Measurements from ENCODE around the gene HACL1. TPM values are rescaled to one million over a fixed set of nuclear protein-coding genes. Genes with fewer than 3 reads are reported as not detected.

Gene HACL1
- total and polyA plus RNA-seq, 2 donors (not counting 3 experiments of a cell fraction or from before 2014, with no cell fraction given): 16.5 to 27.4 TPM

- dilution Hi-C loops (cut with MboI; ENCODE audit: extremely low pct_ligation_motif_present, low sequenced_read_pairs): no loop called here
- ChIA-PET POLR2A (no interaction called here), CTCF (no interaction called here)
Measured at GRCh38 chr3:15523660-15524417, 77.5 kb downstream of the HACL1 start.

More at GRCh38 chr3:15523660-15524417, 77.5 kb downstream of the HACL1 start:
- Histone ChIP-seq H3K27ac (ENCODE audit: insufficient read depth, low read depth, low read length) (no peak overlapping the region), H3K9me3 (replicated peaks; ENCODE audit: control insufficient read depth, insufficient read depth, low read length) (no peaks in the 10 kb centered on the region), H3K79me2 (ENCODE audit: control insufficient read depth, insufficient read depth, low read length) (no peaks in the 10 kb centered on the region), H3K36me3 (ENCODE audit: control insufficient read depth in 2 of 2, extremely low read depth in 1 of 2, insufficient read depth in 2 of 2, low read length in 2 of 2) (no peaks in the 10 kb centered on the region), H3K4me2 (ENCODE audit: insufficient read depth, low read length) (no peak overlapping the region), H3K27me3 (ENCODE audit: control insufficient read depth in 2 of 2, insufficient read depth in 2 of 2, low read length in 2 of 2) (peaks cover 7 to 18% of the 10 kb centered on the region in 2 experiments), H3K9me1 (replicated peaks; ENCODE audit: control insufficient read depth, extremely low read depth, insufficient read depth, low read length) (no peaks in the 10 kb centered on the region), H4K20me1 (replicated peaks; ENCODE audit: control insufficient read depth, extremely low read depth, insufficient read depth, low read length) (no peaks in the 10 kb centered on the region), H3K4me1 (ENCODE audit: control insufficient read depth, extremely low read depth, insufficient read depth, low read length) (no peaks in the 10 kb centered on the region), H2AFZ (ENCODE audit: low read depth, low read length) (no peak overlapping the region), H3K9ac (replicated peaks; ENCODE audit: extremely low read depth, insufficient read depth, low read length) (no peak overlapping the region), H3K4me3 (replicated peaks in 1 of 3; ENCODE audit: insufficient read depth in 1 of 3, low read depth in 1 of 3, low read length in 3 of 3) (no peak overlapping the region)
- no TSS peak for BruUV-seq (replicated peaks)
- no peak for FAIRE-seq
- intact Hi-C loops (cut with micrococcal nuclease): no loop called here
- TF ChIP-seq MYC (IDR thresholded peaks at IDR 0.05; ENCODE audit: low read depth, low read length) (no peak), POLR2A (IDR thresholded peaks at IDR 0.05; ENCODE audit: low read depth, low read length) (no peak), GATA2 (IDR thresholded peaks at IDR 0.05; ENCODE audit: insufficient read depth, insufficient read length, low read depth, low read length) (no peak), EZH2 (IDR thresholded peaks at IDR 0.05; ENCODE audit: borderline replicate concordance, low read depth, low read length, severe bottlenecking) (no peak), FOS (IDR thresholded peaks at IDR 0.05; ENCODE audit: borderline replicate concordance, insufficient read depth, low read length) (no peak), JUN (IDR thresholded peaks at IDR 0.05; ENCODE audit: borderline replicate concordance, insufficient read depth, insufficient read length, low read depth) (no peak), POLR2AphosphoS5 (IDR thresholded peaks at IDR 0.05; ENCODE audit: insufficient read depth, low read depth, low read length) (no peak)
- TF ChIP-seq, protein P1, sequence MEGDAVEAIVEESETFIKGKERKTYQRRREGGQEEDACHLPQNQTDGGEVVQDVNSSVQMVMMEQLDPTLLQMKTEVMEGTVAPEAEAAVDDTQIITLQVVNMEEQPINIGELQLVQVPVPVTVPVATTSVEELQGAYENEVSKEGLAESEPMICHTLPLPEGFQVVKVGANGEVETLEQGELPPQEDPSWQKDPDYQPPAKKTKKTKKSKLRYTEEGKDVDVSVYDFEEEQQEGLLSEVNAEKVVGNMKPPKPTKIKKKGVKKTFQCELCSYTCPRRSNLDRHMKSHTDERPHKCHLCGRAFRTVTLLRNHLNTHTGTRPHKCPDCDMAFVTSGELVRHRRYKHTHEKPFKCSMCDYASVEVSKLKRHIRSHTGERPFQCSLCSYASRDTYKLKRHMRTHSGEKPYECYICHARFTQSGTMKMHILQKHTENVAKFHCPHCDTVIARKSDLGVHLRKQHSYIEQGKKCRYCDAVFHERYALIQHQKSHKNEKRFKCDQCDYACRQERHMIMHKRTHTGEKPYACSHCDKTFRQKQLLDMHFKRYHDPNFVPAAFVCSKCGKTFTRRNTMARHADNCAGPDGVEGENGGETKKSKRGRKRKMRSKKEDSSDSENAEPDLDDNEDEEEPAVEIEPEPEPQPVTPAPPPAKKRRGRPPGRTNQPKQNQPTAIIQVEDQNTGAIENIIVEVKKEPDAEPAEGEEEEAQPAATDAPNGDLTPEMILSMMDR (IDR thresholded peaks at IDR 0.05; ENCODE audit: extremely low read depth in 1 of 2, insufficient read depth in 1 of 2, low read depth in 1 of 2, low read length in 2 of 2): no peak
- TF ChIP-seq, protein P2, sequence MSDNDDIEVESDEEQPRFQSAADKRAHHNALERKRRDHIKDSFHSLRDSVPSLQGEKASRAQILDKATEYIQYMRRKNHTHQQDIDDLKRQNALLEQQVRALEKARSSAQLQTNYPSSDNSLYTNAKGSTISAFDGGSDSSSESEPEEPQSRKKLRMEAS (IDR thresholded peaks at IDR 0.05; ENCODE audit: insufficient read depth, insufficient read length): no peak
- no peak for DNase-seq (ENCODE audit: low read depth, low spot score)
